HepG2 (cell line): ENCODE data around the gene FBXO2. TPM values are rescaled to one million over a fixed set of nuclear protein-coding genes. Genes with fewer than 3 reads are reported as not detected.
A peak's percentile ranks its signal among the peaks of the same experiment; 100 is the strongest.

ENCODE experiments used
- ARHGAP35 ChIP-seq: sonication (generic); formaldehyde crosslinking; IDR thresholded peaks from 2 replicates; pipeline ENCODE4 v1.9.0; 2022; ENCODE audit warnings: mild to moderate bottlenecking, inconsistent platforms, moderate library complexity, missing genetic modification reagents, borderline replicate concordance
- ARID2 ChIP-seq: sonication (generic); formaldehyde crosslinking; IDR thresholded peaks from 2 replicates; pipeline ENCODE4 v1.8.1; 2022; ENCODE audit warnings: mild to moderate bottlenecking, missing genetic modification reagents, borderline replicate concordance
- CCAR2 ChIP-seq: fragments of 200-400 bp; formaldehyde crosslinking; optimal IDR thresholded peaks from 2 replicates; pipeline ENCODE3; 2018; ENCODE audit warnings: low read depth, mild to moderate bottlenecking, low read length, moderate library complexity
- FOXJ3 ChIP-seq: sonication (generic); formaldehyde crosslinking; IDR thresholded peaks from 2 replicates; pipeline ENCODE4 v1.4.0; 2020; ENCODE audit warnings: missing genetic modification reagents, mild to moderate bottlenecking, borderline replicate concordance
- FOXK1 ChIP-seq: sonication (generic); formaldehyde crosslinking; IDR thresholded peaks from 2 replicates; pipeline ENCODE4 v1.4.0; 2020; ENCODE audit warnings: low read depth, missing genetic modification reagents, borderline replicate concordance
- HES4 ChIP-seq: sonication (generic); formaldehyde crosslinking; IDR thresholded peaks from 2 replicates; pipeline ENCODE4 v1.9.0; 2021; ENCODE audit warnings: mild to moderate bottlenecking, missing genetic modification reagents, borderline replicate concordance
- IKZF4 ChIP-seq: sonication (generic); formaldehyde crosslinking; IDR thresholded peaks from 2 replicates; pipeline ENCODE4 v1.5.1; 2020; ENCODE audit warnings: borderline replicate concordance, mild to moderate bottlenecking, low read depth, missing genetic modification reagents; ENCODE audit errors: not compliant biosample characterization
- KDM4B ChIP-seq: sonication (generic); formaldehyde crosslinking; IDR thresholded peaks from 2 replicates; pipeline ENCODE4 v1.4.0; 2020; ENCODE audit warnings: missing genetic modification reagents
- KLF13 ChIP-seq: sonication (generic); formaldehyde crosslinking; IDR thresholded peaks from 2 replicates; pipeline ENCODE4 v1.4.0; 2020; ENCODE audit warnings: mild to moderate bottlenecking, missing genetic modification reagents
- KLF6 ChIP-seq: IDR thresholded peaks from 2 replicates; pipeline ENCODE4 v1.8.0; 2016; ENCODE audit warnings: missing biosample characterization, missing genetic modification reagents
- NR2C2 ChIP-seq: sonication (generic); formaldehyde crosslinking; IDR thresholded peaks from 2 replicates; pipeline ENCODE4 v1.4.0; 2020; ENCODE audit warnings: missing genetic modification reagents, mild to moderate bottlenecking, moderate library complexity, borderline replicate concordance
- POGZ ChIP-seq: sonication (generic); formaldehyde crosslinking; IDR thresholded peaks from 2 replicates; pipeline ENCODE4 v1.4.0; 2020; ENCODE audit warnings: mild to moderate bottlenecking, missing genetic modification reagents
- TBX2 ChIP-seq: sonication (generic); formaldehyde crosslinking; IDR thresholded peaks from 2 replicates; pipeline ENCODE4 v1.5.0; 2020; ENCODE audit warnings: missing genetic modification reagents, mild to moderate bottlenecking, borderline replicate concordance
- THYN1 ChIP-seq: sonication (generic); formaldehyde crosslinking; IDR thresholded peaks from 2 replicates; pipeline ENCODE4 v1.8.1; 2023; ENCODE audit warnings: low read depth, mild to moderate bottlenecking, moderate library complexity, missing genetic modification reagents, borderline replicate concordance
- ZFX ChIP-seq: sonication (generic); formaldehyde crosslinking; IDR thresholded peaks from 2 replicates; pipeline ENCODE4 v1.4.0; 2020; ENCODE audit warnings: mild to moderate bottlenecking, low read depth, missing genetic modification reagents, moderate library complexity
- ZFYVE20 ChIP-seq: sonication (generic); formaldehyde crosslinking; IDR thresholded peaks from 2 replicates; pipeline ENCODE4 v1.8.0; 2023; ENCODE audit warnings: low read depth, mild to moderate bottlenecking, moderate library complexity, missing genetic modification reagents, borderline replicate concordance
- ZNF256 ChIP-seq: sonication (generic); formaldehyde crosslinking; conservative IDR thresholded peaks from 2 replicates; pipeline ENCODE4 v1.4.0; 2020; ENCODE audit warnings: missing genetic modification reagents
- ZNF724P ChIP-seq: sonication (generic); formaldehyde crosslinking; IDR thresholded peaks from 2 replicates; pipeline ENCODE4 v1.8.0; 2022; ENCODE audit warnings: missing genetic modification reagents, borderline replicate concordance
- polyA plus RNA-seq, 8 experiments: library from polyadenylated mRNA; depleted of rRNA in 3 of 8; stranded (reverse) in 7 of 8; unstranded in 1 of 8; fragments of >200 nt; fragmentation: Illumina TruSeq in 4 of 8; extraction: Trizol in 4 of 8; gene quantifications; 2 replicates each; pipeline versions ENCODE4 v1.2.1 to v1.2.3, GENCODE V29; 2011 to 2016; ENCODE audit warnings: low read depth in 4 of 8, missing spikeins in 1 of 8, mixed read lengths in 1 of 8; ENCODE audit not compliant: insufficient read depth in 1 of 8
- total RNA-seq, 5 experiments: library from RNA; depleted of rRNA; stranded (reverse); fragments of >200 nt; fragmentation: Illumina TruSeq; extraction: Trizol; gene quantifications; 2 replicates each; pipeline ENCODE4 v1.2.3, GENCODE V29; 2016; ENCODE audit warnings: low read depth in 1 of 5
- TF ChIP-seq, protein P1 (sequence below): sonication (generic); formaldehyde crosslinking; conservative IDR thresholded peaks from 2 replicates; pipeline ENCODE4 v1.4.0; 2020; ENCODE audit warnings: mild to moderate bottlenecking, missing genetic modification reagents, moderate library complexity
- TF ChIP-seq, protein P2 (sequence below): sonication (generic); formaldehyde crosslinking; IDR thresholded peaks from 2 replicates; pipeline ENCODE4 v1.8.1; 2023; ENCODE audit warnings: mild to moderate bottlenecking, moderate library complexity, missing genetic modification reagents
- TF ChIP-seq, protein P3 (sequence below): sonication (generic); formaldehyde crosslinking; IDR thresholded peaks from 2 replicates; pipeline ENCODE4 v1.4.0; 2020; ENCODE audit warnings: missing genetic modification reagents

FBXO2 gene
- total and polyA plus RNA-seq, 2 of the 13 experiments (the other 11 are each of a cell fraction or from before 2014, with no cell fraction given): 79.3 to 112 TPM

DNA sequence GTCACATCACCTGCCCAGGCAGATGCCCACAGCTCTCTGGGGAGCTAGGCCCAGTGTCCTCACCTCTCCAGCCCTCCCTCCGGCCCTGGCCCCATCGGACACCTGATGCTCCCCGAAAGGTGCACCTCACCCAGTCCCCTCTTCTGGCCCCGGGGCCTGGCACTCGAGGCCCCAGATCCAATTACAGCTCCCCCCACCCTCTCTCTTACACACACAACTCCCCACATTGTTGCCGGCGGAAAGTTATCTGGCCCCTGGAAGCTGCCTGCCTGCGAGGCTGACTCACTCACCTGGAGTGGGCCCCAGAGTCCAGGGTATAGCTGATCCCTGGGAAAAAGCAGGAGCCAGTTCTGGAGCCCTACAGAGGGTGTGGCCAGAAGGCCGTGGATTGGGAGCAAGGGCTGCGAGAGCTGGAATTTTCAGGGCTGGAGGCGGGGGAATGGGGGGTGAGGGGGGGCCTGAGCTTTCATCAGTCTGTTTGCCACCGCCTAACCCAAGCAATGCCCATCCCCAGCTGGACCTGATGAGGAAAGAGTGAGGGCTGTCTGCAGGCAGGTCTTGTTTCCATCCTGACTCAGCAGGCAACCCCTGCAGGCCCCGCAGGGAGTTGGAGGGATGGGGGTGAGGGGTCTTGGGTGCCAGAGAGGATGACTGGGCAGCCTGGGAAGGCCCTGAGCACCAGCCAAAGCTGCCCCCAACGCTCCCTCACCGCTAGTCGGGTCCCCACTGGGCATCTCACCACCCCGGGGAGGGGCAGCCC, 948 bp downstream of the FBXO2 start (continued):
- no peak for TF ChIP-seq ARHGAP35 (CRISPR knock-in tag)
- TF ChIP-seq, protein P1, sequence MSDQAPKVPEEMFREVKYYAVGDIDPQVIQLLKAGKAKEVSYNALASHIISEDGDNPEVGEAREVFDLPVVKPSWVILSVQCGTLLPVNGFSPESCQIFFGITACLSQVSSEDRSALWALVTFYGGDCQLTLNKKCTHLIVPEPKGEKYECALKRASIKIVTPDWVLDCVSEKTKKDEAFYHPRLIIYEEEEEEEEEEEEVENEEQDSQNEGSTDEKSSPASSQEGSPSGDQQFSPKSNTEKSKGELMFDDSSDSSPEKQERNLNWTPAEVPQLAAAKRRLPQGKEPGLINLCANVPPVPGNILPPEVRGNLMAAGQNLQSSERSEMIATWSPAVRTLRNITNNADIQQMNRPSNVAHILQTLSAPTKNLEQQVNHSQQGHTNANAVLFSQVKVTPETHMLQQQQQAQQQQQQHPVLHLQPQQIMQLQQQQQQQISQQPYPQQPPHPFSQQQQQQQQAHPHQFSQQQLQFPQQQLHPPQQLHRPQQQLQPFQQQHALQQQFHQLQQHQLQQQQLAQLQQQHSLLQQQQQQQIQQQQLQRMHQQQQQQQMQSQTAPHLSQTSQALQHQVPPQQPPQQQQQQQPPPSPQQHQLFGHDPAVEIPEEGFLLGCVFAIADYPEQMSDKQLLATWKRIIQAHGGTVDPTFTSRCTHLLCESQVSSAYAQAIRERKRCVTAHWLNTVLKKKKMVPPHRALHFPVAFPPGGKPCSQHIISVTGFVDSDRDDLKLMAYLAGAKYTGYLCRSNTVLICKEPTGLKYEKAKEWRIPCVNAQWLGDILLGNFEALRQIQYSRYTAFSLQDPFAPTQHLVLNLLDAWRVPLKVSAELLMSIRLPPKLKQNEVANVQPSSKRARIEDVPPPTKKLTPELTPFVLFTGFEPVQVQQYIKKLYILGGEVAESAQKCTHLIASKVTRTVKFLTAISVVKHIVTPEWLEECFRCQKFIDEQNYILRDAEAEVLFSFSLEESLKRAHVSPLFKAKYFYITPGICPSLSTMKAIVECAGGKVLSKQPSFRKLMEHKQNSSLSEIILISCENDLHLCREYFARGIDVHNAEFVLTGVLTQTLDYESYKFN: peak; percentile 86
- TF ChIP-seq KLF13: no peak
- TF ChIP-seq ZFX (CRISPR knock-in tag): peak; percentile 87
- 0 out of 2 replicates have a peak, but pooled peaks have one; percentile 32 for TF ChIP-seq KDM4B (CRISPR knock-in tag)
- peak; percentile 68 for TF ChIP-seq CCAR2
- TF ChIP-seq ZFYVE20 (CRISPR knock-in tag): no peak
- no peak; the same call in 1 of the 2 replicates for TF ChIP-seq TBX2 (CRISPR knock-in tag)
- TF ChIP-seq ARID2 (CRISPR knock-in tag): no peak
- no peak for TF ChIP-seq FOXJ3 (CRISPR knock-in tag)
- TF ChIP-seq, protein P2, sequence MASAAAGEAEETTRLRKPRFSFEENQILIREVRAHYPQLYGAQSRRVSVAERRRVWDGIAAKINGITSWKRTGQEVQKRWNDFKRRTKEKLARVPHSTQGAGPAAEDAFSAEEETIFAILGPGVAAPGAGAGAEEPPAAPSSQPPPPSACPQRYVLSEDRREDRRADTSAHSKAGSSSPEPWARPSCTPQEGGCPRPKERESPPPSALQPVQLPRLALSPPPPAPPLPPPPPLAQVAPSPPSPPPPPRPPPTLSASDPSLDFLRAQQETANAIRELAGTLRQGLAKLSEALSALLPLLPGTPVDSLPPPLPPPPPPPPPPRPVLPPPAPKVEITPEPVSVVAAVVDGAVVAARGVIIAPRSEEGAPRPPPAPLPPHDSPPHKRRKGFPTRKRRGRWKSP (CRISPR knock-in tag): 0 out of 2 replicates have a peak, but pooled peaks have one; percentile 65
- TF ChIP-seq HES4: no peak
- TF ChIP-seq KLF6 (CRISPR knock-in tag): no peak
- no peak for TF ChIP-seq THYN1 (CRISPR knock-in tag)
- TF ChIP-seq POGZ (CRISPR knock-in tag): no peak
- no peak; the same call in 1 of the 2 replicates for TF ChIP-seq FOXK1 (CRISPR knock-in tag)
- no peak for TF ChIP-seq NR2C2 (CRISPR knock-in tag)
- TF ChIP-seq IKZF4 (CRISPR knock-in tag): no peak
- no peak for TF ChIP-seq ZNF724P (CRISPR knock-in tag)
- TF ChIP-seq, protein P3, sequence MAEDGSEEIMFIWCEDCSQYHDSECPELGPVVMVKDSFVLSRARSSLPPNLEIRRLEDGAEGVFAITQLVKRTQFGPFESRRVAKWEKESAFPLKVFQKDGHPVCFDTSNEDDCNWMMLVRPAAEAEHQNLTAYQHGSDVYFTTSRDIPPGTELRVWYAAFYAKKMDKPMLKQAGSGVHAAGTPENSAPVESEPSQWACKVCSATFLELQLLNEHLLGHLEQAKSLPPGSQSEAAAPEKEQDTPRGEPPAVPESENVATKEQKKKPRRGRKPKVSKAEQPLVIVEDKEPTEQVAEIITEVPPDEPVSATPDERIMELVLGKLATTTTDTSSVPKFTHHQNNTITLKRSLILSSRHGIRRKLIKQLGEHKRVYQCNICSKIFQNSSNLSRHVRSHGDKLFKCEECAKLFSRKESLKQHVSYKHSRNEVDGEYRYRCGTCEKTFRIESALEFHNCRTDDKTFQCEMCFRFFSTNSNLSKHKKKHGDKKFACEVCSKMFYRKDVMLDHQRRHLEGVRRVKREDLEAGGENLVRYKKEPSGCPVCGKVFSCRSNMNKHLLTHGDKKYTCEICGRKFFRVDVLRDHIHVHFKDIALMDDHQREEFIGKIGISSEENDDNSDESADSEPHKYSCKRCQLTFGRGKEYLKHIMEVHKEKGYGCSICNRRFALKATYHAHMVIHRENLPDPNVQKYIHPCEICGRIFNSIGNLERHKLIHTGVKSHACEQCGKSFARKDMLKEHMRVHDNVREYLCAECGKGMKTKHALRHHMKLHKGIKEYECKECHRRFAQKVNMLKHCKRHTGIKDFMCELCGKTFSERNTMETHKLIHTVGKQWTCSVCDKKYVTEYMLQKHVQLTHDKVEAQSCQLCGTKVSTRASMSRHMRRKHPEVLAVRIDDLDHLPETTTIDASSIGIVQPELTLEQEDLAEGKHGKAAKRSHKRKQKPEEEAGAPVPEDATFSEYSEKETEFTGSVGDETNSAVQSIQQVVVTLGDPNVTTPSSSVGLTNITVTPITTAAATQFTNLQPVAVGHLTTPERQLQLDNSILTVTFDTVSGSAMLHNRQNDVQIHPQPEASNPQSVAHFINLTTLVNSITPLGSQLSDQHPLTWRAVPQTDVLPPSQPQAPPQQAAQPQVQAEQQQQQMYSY (CRISPR knock-in tag): no peak
- TF ChIP-seq ZNF256 (CRISPR knock-in tag): no peak
